ENCODE measurements around the gene HLCS. TPM values are rescaled to one million over a fixed set of nuclear protein-coding genes. Genes with fewer than 3 reads are reported as not detected.

HLCS gene
- total RNA-seq, 1 experiment from 2014 or later = 24.4 TPM

DNA sequence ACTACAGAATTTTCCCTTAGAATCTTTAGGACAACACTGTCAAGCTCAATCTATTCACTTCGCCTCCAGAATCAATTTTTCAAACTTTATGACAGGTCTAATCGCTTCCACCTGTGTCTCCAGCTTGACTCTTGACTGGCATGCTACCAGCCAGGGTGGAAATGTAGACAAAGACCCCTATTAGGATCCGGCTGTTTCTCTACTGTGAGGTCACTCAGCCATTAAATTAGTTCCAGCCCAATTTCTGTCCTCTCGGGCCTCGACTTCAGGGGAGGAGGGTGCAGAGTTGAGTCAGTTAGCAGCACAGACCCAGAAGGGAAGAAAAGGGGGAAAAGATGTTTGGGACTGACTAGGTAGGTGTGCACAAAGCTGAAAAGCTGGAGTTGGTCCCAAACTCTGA is 78.5 kb downstream of the HLCS start:
- no peak for DNase-seq (ENCODE audit: low read depth)

DNA sequence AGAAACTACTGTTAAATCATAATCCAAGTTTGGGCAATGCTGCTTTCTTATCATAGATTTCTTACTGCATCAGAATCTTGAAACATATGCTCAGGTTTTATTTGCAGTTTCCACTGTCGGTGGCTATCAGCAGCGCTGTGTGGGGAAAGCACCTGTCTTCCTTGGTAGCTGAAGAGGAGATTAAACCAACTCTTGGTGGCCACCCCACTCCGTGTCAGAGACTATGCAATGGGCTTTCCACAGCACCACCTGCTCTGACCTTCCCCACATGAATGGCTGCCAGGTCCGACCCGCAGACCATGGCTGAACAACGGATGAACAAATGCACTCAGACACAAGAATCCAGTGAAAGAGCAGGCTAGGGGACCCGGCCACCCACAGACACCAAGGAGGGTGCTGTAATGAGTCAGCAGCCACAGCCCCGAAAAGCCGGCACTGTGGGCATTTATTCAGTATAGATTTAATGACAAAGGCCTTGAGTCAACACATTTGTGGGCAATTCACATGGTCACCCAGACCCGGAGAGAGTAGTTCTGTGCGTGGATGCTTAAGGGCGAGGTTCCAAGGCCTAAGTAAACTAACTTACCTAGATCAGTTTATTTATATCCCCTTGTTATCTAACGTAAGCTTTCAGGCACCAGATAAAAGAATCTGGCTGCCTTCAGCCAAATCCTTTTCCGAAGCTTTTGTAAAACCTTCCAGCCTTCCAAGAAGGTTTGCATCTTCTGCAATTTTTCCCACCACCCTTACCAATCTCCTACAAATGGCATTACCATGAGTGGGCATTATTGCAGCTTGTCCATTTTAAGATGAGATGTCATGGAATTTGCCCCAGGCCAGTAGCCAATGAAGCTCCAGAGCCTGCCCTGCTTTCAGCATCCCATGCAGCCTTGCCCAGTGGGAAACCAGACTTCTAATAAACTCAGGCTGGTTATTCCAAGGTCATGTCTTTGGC is 82.7 kb downstream of the HLCS start:
- DNase-seq (ENCODE audit: low read depth) = peak; percentile 82

DNA sequence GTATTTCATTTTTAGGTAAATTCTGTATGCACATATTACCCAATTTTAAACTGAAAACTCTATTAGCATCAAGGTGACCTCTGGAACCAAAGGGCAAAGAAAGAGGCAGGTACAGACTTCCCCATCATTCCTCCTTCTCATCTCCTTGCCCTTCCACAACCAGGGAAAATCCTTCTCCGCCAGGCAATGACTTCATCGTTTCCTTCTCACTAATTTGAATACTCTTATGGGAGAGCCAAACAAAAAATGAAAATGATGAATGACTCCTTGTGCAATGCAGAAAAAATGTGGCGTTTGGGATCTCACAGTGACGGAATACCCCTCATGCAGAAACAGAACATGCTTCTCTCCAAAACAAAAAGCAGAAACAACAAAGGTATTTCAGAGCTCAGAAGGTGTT is 83.7 kb downstream of the HLCS start:
- DNase-seq (ENCODE audit: low read depth) = no peak

DNA sequence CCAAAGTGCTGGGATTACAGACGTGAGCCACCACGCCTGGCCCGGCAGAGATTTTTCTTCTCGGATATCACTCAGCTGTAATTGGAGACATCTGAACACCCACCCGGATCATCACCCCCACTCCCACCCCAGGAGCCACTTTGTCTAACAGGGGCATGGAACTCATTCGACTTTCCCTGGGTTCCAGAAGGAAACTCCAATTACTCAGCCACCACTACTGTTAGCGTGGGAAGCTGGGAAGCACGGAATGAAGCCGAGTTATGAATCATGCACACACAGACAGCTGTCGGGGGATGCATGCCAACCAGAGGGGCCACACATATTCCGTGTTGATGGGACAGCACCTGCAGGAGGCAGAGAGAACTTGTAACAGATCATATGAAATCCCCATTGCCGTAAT is 85.2 kb downstream of the HLCS start:
- peak; percentile 20 for DNase-seq (ENCODE audit: low read depth)

DNA sequence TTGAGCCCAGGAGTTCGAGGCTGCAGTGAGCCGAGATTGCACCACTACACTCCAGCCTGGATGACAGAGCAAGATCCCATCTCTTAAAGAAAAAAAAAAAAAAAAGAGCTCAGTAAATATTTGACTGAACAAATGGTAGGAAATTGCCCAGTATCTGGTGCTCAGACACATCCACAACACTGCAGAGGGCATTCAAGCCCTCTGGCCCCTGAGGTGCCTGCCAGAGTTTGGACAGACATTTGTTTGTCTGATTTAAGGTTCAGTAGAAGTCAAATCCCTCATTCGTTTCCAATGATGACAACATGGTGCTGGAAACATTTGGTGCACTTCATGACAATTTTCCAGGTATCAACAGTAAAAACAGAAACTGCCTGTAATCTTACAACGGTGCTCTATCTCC is 86.6 kb downstream of the HLCS start:
- no peak for DNase-seq (ENCODE audit: low read depth)

DNA sequence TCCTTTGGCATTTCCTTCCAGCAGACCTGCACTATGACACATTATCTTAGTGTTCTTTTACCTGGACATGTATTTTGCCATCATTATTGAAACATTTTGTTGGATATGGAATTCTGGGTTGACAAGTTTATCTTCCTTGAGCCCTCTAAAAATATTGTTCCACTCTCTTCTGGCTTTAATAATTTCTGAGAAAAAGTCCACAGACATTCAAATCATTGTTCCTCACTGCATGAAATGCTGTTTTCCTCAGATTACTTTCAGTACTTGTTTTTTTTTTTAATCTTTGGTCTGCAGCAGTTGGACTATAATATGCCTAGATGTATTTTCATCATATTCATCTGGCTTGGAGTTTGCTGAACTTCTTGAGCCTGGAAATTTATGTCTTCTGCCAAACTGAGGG is 88.7 kb downstream of the HLCS start:
- no peak for DNase-seq (ENCODE audit: low read depth)

DNA sequence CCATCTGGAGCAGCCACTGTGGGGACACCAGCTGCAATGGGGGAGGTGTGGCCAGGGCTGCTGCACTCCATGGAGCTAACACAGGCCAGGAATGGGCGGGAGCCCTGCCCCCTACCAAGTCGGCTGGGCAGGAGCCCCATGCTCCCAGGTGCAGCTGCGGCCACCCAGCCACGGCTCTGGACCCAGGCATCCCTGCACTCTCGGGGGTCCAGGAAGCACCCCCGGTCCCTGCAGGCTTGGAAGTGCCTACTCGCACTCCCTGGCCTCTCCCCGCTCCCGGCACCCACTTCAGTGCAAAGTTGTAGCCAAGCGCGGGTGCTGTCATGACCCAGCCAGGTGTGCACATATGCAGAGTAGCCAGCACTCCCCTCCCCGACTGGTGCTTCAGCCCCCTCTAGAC is 91.8 kb downstream of the HLCS start:
- DNase-seq (ENCODE audit: low read depth) = no peak

DNA sequence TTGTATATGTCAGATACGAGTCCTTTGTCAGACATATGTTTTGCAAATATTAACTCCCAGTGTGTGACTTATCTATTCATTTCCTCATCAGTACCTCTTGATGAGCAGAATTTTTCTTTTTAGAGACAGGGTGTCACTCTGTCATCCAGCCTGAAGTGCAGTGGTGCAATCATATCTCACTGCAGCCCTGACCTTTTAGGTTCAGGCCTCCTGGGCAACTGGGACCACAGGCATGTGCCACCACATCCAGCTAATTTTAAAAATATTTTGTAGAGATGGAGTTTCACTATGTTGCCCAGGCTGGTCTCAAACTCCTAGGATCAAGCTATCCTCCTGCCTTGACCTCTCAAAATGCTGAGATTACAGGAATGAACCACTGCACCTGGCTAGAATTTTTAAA is 93.0 kb downstream of the HLCS start:
- DNase-seq (ENCODE audit: low read depth) = no peak

DNA sequence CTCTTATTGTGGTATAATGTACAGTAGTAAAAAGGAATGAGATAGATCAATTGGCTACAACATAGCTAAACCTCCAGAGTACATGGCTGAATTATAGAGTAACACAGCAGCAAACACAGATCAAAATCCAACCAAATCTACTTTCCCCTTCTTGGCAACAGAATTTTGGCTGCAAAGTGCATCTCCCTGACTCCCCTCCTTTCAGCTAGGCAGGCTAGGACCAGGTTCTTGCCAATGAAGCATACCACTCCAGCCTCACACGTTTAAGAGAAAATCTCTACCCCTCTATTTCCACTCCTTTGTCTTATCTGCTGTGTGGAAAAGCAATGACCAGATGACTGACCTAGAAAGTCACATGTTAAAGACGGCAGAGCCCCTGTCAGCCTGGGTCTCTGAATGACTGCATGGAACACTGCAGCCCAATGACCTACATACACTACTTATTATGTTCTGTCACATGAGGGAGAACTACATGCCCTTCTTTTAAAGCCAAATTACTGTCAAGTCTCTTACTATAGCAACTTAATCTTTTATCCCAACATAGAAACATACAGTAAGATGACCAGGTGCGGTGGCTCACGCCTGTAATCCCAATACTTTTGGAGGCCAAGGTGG is 99.1 kb downstream of the HLCS start:
- DNase-seq (ENCODE audit: low read depth) = no peak

DNA sequence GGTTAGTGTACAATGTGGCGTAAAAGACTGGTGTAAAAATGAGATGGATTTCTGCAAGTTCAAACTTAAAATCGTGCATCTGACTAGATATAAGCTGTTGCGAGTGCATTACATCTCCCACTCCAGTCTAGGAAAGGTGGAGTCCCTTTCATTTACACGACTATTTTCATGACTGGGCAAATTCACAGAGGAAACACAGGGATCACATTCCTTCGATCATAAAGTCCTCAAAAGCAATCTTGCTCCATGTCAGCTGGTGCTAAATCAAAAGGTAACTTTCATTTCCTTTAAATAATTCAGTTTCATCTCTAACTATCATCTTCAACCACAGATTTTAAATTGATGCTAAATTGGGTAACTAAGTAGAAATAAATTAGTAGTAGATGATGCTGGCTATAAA is 100.0 kb downstream of the HLCS start:
- DNase-seq (ENCODE audit: low read depth) = no peak

DNA sequence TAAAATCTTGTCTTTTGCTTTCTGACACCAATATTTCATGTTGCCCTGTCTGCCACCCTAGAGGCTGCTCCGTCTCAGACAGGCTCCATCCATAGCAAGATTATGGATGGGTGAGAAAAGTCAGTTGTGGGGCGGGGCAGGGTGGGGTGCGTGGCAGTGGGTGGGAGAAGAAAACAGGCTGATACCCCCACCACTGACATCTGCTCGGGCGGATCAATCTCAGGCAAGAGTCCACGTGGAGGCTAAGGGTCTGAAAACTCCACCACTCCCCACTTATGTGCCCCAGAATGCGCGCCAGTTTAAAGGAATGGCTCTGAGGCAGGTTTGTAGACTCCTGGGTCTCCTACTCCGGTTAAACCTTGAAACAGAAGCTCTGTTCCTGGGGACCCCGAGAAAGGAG is 101.5 kb downstream of the HLCS start:
- DNase-seq (ENCODE audit: low read depth) = no peak

DNA sequence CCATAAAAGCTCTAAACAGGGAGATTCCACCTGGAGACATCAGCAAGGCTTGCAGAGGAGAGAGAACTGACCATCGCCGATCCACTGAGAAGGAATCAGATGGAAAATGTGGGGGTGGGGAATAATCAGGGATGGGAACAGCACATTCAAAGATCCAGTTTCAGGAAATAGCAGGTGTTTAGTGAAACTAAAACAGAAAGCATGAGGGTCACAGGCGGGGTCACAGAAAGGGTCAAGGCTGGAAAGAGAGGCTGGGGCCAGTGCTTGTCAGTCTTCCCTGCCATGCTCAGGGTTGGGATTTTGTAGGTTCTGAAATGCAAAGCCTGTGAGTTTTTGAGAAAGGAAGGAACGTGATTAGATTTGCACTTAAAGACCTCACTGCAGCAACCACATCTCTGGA is 103.2 kb downstream of the HLCS start:
- no peak for DNase-seq (ENCODE audit: low read depth)

DNA sequence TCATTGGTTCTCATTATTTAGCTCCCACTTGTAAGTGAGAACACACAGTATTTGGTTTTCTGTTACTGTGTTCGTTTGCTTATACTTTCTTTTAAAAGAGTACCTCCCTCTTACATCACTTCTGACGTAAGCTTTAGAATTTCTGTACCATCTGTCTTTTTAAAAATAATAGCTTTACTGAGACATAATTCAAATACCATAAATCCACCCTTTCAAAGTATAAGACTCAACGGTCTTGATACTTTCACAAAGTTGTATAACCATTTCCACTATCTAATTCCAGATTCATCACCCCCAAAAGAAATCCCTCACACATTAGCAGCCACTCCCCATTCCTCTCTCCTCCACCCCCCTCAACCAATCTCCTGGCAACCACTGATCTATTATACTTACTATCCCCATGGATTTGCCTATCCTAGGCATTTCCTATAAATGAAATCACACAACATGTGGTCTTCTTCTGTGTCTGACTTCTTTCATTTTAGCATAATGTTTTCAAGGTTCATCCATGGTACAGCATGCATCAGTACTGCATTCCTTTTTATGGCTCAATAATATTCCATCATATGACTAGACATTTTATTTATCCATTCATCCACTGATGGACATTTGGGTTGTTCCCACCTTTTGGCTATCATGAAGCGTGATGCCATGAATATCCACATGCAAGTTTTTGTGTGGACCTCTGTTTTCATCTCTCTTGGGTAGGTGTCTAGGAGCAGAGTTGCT is 104.7 kb downstream of the HLCS start:
- DNase-seq (ENCODE audit: low read depth) = no peak

DNA sequence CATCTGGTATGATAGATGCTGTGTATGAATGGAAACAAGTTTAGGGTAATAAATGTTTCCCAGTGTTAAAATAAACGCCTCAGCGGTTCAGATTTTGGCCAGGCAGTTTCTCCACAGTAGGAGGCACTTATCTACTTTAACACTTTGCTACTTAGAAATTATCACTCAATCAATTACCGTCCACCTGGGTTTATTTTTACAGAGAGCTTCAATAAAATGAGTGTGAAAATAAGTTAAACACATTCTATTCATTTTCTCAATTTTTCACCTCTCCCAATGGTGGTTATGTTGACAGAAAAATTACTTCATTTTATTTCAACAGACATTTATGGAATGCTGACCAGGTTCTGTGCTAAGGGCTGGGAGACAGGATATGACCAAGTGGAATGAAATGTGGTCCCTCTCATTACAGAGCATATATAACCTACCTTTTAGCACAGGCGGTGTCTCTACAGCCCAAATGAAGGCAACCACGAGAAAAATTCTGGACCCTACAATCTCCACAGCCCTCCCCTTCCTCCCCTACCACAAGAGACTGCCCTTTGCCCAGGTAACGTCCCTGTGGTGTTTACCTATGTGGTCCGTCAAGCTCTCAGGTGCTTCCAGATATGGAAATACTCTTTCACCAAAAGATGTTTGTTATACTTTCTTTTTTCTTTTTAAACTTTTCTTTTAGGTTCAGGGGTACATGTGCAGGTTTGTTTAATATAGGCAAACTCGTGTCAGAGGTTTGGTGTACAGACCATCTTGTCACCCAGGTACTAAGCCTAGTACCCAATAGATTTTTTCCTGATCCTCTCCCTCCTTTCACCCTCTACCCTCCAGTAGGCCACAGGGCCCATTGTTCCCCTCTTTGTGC is 105.5 kb downstream of the HLCS start:
- DNase-seq (ENCODE audit: low read depth) = peak; percentile 84

DNA sequence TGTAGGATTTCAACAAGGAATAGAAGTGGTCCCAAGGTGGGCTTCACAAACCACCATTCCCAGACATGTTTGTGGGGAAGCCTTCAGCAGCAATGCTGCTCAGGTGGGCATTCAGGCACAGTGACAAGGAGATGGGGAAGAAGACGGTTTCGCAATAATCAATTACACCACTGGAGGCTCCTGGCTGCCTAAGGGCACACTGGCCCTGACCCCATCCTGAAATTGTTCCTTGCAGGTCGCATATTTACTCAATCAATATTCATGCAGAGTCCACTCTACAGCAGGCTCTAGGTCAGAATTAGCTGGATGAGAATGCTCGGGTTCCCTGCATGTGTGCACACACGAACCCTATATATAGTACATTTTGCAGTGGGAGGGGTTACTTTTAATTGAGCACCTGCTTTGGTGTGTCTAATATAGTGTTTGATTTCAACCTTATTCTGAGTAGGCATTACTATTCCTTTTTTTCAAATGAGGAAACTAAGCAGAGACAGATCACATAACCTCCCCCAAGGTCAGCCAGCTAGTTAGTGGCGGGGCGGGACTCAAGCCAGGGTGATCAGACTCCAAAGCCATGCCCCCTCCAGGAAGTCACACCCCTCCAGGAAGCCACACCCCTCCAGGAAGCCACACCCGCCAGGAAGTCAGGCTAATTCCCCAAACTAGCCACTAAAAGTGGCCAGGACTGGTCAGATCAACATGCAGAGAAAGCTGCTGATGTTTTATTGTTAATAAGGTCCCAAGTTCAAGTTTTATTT is 106.5 kb downstream of the HLCS start:
- peak; percentile 90 for DNase-seq (ENCODE audit: low read depth)

DNA sequence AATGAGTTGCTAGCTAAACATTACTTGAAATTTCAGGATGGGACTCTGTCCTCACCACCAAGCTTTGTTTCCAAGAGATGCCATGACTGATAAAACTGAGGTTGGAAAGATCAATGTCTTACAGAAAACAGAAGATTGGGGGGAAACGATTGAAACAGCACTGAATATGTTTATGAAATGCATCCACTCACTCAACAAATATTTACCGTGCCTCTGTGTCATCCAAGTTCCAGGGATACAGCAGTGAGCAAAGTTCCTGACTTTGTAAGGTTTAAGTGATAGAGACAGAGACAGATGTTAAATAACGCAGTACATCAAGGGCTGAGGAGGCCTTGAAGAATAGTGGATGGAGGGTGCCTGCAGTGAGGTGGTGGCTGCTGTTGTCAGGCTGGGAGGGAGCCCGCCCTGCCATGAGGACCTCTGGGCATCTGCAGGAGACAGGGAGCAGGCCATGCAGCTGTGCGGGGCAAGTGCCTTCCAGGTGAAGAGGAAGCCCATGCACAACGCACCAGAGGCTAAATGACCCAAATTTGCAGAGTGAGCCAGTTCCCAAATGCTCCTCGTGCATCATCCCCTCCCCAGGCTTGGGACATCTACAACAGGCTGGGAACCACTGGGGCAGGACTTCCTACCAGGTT is 108.0 kb downstream of the HLCS start:
- no peak for DNase-seq (ENCODE audit: low read depth)

DNA sequence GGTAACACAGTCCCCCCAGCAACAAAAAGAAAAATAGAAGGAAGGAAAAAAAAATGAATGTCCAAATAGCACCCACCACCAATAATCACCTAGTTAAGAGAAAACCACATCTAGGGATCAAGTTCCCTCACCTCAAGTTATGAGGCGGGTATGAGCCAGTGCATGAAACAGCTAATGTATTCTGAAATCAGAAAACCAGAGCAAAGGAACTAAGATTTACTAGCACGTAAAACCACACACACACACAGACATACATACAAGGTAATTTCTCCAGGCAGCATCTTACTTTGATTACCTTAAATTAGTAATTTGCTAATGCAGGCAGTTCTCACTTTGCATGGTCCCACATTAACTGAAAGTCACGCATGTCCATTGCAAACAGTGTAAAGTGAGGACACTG is 109.8 kb downstream of the HLCS start:
- no peak for DNase-seq (ENCODE audit: low read depth)

DNA sequence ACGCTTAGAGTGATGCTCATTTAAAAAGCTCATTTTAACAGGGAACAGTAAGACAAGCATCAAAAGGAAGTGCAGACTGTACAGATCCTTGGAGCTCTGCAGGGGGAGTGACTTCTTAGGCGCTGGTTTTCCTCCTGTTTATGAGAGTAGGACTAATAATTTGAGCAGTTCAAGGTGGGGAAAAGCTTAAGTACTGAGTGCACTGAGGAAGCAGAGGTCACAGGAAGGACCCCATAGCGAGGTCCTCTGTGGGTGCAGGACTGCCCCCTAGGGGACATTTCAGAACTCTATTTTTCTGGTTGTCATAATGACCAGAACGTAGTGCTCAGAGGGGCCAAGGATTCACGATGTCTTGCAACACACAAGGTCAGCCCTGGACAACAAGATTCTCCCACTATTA is 112.1 kb downstream of the HLCS start:
- peak; percentile 34 for DNase-seq (ENCODE audit: low read depth)

DNA sequence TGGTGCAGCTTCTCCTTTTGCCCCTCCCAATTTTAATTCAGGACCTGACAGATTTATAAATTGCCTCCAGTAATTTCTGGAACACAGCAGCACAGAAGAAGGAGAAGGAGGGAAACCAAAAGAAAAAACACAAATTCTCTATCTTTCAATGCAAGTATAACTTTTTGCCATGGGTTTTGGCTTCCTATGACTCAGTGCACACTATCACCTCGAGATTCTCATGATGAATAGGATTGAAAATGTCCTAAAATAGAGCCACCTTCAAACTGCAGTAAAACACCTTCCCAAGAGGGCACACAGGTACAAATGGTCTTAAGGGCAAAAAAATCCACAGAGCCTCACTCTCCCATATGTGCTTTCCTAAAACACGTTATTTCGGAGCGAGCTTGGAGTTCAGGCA is 113.6 kb downstream of the HLCS start:
- DNase-seq (ENCODE audit: low read depth) = no peak

DNA sequence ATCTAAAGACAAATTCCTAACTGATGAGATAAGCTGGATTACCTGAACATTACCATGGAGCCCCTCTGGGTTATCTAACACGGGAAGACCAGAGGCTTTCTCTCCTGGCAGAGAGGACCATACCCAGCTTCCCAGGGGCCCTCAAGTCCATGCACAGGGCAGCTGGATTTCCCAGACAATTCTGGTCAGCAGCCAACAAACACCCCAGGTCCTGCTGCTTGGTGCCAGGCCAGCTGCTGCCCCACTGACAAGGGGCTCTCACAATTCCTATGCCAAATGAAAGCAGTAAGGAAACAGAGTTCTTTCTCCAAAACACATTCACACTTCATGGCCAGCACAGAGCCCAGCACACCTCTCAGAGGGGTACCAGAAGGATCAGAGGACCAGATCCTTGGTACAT is 114.2 kb downstream of the HLCS start:
- DNase-seq (ENCODE audit: low read depth) = no peak
